Skin of body (tissue), 2 donors: ENCODE results near the gene TCN2. TPM values are rescaled to one million over a fixed set of nuclear protein-coding genes. Genes with fewer than 3 reads are reported as not detected.
"Not testable (repeated sequence)": the region's sequence is repeated elsewhere in the genome, so short reads cannot be mapped to it uniquely, and the experiment has no call there.

Experiments
- DNase-seq: peaks from one replicate; lab custom pipeline; 2025; lab: John Stamatoyannopoulos, UW
- total RNA-seq: library from RNA; depleted of rRNA; stranded (reverse); fragments of >200 nt; gene quantifications from one replicate; pipeline ENCODE4 v1.2.3, GENCODE V29; 2014

Gene TCN2
- total RNA-seq, 1 donor from 2014 or later: 5.1 TPM

- no peak for DNase-seq
These were observed 2.5 kb downstream of the TCN2 start for GRCh38 chr22:30609260-30610185.

GRCh38 chr22:30610299-30610698 is 3.3 kb downstream of the TCN2 start:
- no peak for DNase-seq

GRCh38 chr22:30611197-30611596 is 4.2 kb downstream of the TCN2 start:
- no peak for DNase-seq

- DNase-seq: no peak
These were observed 5.8 kb downstream of the TCN2 start for GRCh38 chr22:30612789-30613188.

- DNase-seq: no peak
These were observed 7.3 kb downstream of the TCN2 start for GRCh38 chr22:30614268-30614667.

- DNase-seq: no peak
These were observed 7.9 kb downstream of the TCN2 start for GRCh38 chr22:30614879-30615278.

- no peak for DNase-seq
These were observed 8.6 kb downstream of the TCN2 start for GRCh38 chr22:30615543-30615954.

GRCh38 chr22:30617819-30618218 is 10.8 kb downstream of the TCN2 start:
- no peak for DNase-seq

GRCh38 chr22:30619909-30620308 is 12.9 kb downstream of the TCN2 start:
- DNase-seq: not testable (repeated sequence)

- DNase-seq: no peak
These were observed 19.4 kb downstream of the TCN2 start for GRCh38 chr22:30626413-30626812.

- DNase-seq: no peak
These were observed 20.5 kb downstream of the TCN2 start for GRCh38 chr22:30627471-30627870.

- no peak for DNase-seq
These were observed 21.5 kb downstream of the TCN2 start for GRCh38 chr22:30628491-30628890.

GRCh38 chr22:30631469-30631868 is 24.5 kb downstream of the TCN2 start:
- DNase-seq: not testable (repeated sequence)

GRCh38 chr22:30634471-30635233 is 27.7 kb downstream of the TCN2 start:
- DNase-seq: peak; percentile 75

- peak; percentile 78 for DNase-seq
These were observed 28.6 kb downstream of the TCN2 start, which contains the start of gene SLC35E4 for GRCh38 chr22:30635273-30636225. SLC35E4 (plus strand) TSS chr22:30635781; CDS start chr22:30636451, 670 bp downstream.

- DNase-seq: no peak
These were observed 29.5 kb downstream of the TCN2 start for GRCh38 chr22:30636226-30637077.

- no peak for DNase-seq
These were observed 30.7 kb downstream of the TCN2 start for GRCh38 chr22:30637701-30638114.

GRCh38 chr22:30640361-30640760 is 33.4 kb downstream of the TCN2 start:
- DNase-seq: no peak

- no peak for DNase-seq
These were observed 34.0 kb downstream of the TCN2 start for GRCh38 chr22:30640839-30641430.
